ENCODE results near the gene ING3. TPM values are rescaled to one million over a fixed set of nuclear protein-coding genes. Genes with fewer than 3 reads are reported as not detected.

The ING3 gene
- total RNA-seq, 1 experiment from 2014 or later = 12.6 TPM

GRCh38 chr7:120919466-120919865 lies 31.1 kb upstream of the ING3 start:
- DNase-seq (ENCODE audit: low spot score) = no peak
- ChIA-PET CTCF (no interaction called here), POLR2A (no interaction called here)
- ATAC-seq = no peak
- H3K36me3 Mint-ChIP-seq = no peaks in the 10 kb centered on the region
- peaks cover 11% of the 10 kb centered on the region for H3K4me1 Mint-ChIP-seq
- no peaks in the 10 kb centered on the region for H3K27me3 Mint-ChIP-seq (ENCODE audit: low read depth)
- H3K9me3 Mint-ChIP-seq = no peaks in the 10 kb centered on the region
- TF ChIP-seq GABPB1 (CRISPR knock-in tag; IDR thresholded peaks at IDR 0.05) = no peak
- no peak for TF ChIP-seq USF2 (CRISPR knock-in tag; IDR thresholded peaks at IDR 0.05)
- TF ChIP-seq ETV6 (CRISPR knock-in tag; IDR thresholded peaks at IDR 0.05) = no peak
- TF ChIP-seq SMAD3 (CRISPR knock-in tag; IDR thresholded peaks at IDR 0.05; ENCODE audit: borderline replicate concordance) = no peak
- TF ChIP-seq KAT7 (CRISPR knock-in tag; IDR thresholded peaks at IDR 0.05; ENCODE audit: borderline replicate concordance) = no peak
- no peak overlapping the region for H3K27ac Mint-ChIP-seq
- H3K4me3 Mint-ChIP-seq = no peak overlapping the region

- H3K27ac Mint-ChIP-seq = no peak overlapping the region
These were observed 30.5 kb upstream of the ING3 start for GRCh38 chr7:120920034-120920433.

GRCh38 chr7:120920591-120921274 lies 29.8 kb upstream of the ING3 start:
- ATAC-seq (no peak), DNase-seq (ENCODE audit: low spot score) (no peak)
- Mint-ChIP-seq H3K4me1 (peaks cover 11% of the 10 kb centered on the region), H3K36me3 (no peaks in the 10 kb centered on the region), H3K9me3 (no peaks in the 10 kb centered on the region), H3K27ac (no peak overlapping the region), H3K4me3 (no peak overlapping the region), H3K27me3 (ENCODE audit: low read depth) (no peaks in the 10 kb centered on the region)
- TF ChIP-seq CTCF (IDR thresholded peaks at IDR 0.05) (no peak), TEAD4 (CRISPR knock-in tag; IDR thresholded peaks at IDR 0.05) (no peak), ZNF138 (CRISPR knock-in tag; conservative IDR thresholded peaks at IDR 0.05) (no peak), SP1 (CRISPR knock-in tag; conservative IDR thresholded peaks at IDR 0.05) (no peak), ZNF423 (CRISPR knock-in tag; IDR thresholded peaks at IDR 0.05) (no peak), ZMAT4 (CRISPR knock-in tag; IDR thresholded peaks at IDR 0.05) (no peak), GTF2I (CRISPR knock-in tag; conservative IDR thresholded peaks at IDR 0.05) (no peak), TEAD1 (CRISPR knock-in tag; IDR thresholded peaks at IDR 0.05) (no peak), ZNF219 (CRISPR knock-in tag; IDR thresholded peaks at IDR 0.05; ENCODE audit: borderline replicate concordance) (no peak), RORB (CRISPR knock-in tag; IDR thresholded peaks at IDR 0.05) (no peak), NR3C1 (CRISPR knock-in tag; conservative IDR thresholded peaks at IDR 0.05; ENCODE audit: low read depth) (no peak), GABPB1 (CRISPR knock-in tag; IDR thresholded peaks at IDR 0.05) (no peak)
- TF ChIP-seq, protein P1, sequence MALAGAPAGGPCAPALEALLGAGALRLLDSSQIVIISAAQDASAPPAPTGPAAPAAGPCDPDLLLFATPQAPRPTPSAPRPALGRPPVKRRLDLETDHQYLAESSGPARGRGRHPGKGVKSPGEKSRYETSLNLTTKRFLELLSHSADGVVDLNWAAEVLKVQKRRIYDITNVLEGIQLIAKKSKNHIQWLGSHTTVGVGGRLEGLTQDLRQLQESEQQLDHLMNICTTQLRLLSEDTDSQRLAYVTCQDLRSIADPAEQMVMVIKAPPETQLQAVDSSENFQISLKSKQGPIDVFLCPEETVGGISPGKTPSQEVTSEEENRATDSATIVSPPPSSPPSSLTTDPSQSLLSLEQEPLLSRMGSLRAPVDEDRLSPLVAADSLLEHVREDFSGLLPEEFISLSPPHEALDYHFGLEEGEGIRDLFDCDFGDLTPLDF (CRISPR knock-in tag; IDR thresholded peaks at IDR 0.05) = no peak
- TF ChIP-seq, protein P2, sequence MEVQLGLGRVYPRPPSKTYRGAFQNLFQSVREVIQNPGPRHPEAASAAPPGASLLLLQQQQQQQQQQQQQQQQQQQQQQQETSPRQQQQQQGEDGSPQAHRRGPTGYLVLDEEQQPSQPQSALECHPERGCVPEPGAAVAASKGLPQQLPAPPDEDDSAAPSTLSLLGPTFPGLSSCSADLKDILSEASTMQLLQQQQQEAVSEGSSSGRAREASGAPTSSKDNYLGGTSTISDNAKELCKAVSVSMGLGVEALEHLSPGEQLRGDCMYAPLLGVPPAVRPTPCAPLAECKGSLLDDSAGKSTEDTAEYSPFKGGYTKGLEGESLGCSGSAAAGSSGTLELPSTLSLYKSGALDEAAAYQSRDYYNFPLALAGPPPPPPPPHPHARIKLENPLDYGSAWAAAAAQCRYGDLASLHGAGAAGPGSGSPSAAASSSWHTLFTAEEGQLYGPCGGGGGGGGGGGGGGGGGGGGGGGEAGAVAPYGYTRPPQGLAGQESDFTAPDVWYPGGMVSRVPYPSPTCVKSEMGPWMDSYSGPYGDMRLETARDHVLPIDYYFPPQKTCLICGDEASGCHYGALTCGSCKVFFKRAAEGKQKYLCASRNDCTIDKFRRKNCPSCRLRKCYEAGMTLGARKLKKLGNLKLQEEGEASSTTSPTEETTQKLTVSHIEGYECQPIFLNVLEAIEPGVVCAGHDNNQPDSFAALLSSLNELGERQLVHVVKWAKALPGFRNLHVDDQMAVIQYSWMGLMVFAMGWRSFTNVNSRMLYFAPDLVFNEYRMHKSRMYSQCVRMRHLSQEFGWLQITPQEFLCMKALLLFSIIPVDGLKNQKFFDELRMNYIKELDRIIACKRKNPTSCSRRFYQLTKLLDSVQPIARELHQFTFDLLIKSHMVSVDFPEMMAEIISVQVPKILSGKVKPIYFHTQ (CRISPR knock-in tag; IDR thresholded peaks at IDR 0.05) = no peak
- CTCF ChIA-PET = no interaction called here
- POLR2A ChIA-PET = no interaction called here

More at GRCh38 chr7:120920034-120920433, 30.5 kb upstream of the ING3 start:
- DNase-seq (ENCODE audit: low spot score) (no peak), ATAC-seq (no peak)
- no peak overlapping the region for H3K4me3 Mint-ChIP-seq
- no peaks in the 10 kb centered on the region for H3K27me3 Mint-ChIP-seq (ENCODE audit: low read depth)
- ChIA-PET POLR2A (no interaction called here), CTCF (no interaction called here)
- H3K4me1 Mint-ChIP-seq = peaks cover 11% of the 10 kb centered on the region
- TF ChIP-seq USF2 (CRISPR knock-in tag; IDR thresholded peaks at IDR 0.05) (no peak), ZBTB21 (CRISPR knock-in tag; IDR thresholded peaks at IDR 0.05; ENCODE audit: borderline replicate concordance) (no peak), ELF4 (CRISPR knock-in tag; IDR thresholded peaks at IDR 0.05; ENCODE audit: low read depth) (no peak)
- no peaks in the 10 kb centered on the region for H3K36me3 Mint-ChIP-seq
- H3K9me3 Mint-ChIP-seq = no peaks in the 10 kb centered on the region
